CD4-positive, alpha-beta T cell treated with Interleukin-15 for 1 hour (primary cell): ENCODE measurements around the gene SHROOM3.

Experiments used
- DNase-seq: peaks from one replicate; pipeline ENCODE4 v3.0.0-alpha.2; 2020

The SHROOM3 gene

GRCh38 chr4:76498550-76498949, 63.5 kb downstream of the SHROOM3 start:
- DNase-seq: no peak

- DNase-seq: peak; percentile 23
These were observed 64.4 kb downstream of the SHROOM3 start for GRCh38 chr4:76499461-76499860.

- no peak for DNase-seq
These were observed 67.9 kb downstream of the SHROOM3 start for GRCh38 chr4:76502886-76503285.

- no peak for DNase-seq
These were observed 69.8 kb downstream of the SHROOM3 start for GRCh38 chr4:76504613-76505465.

GRCh38 chr4:76511947-76512346, 76.9 kb downstream of the SHROOM3 start:
- no peak for DNase-seq

- DNase-seq: no peak
These were observed 78.5 kb downstream of the SHROOM3 start for GRCh38 chr4:76513482-76513881.

GRCh38 chr4:76514087-76514486, 79.1 kb downstream of the SHROOM3 start:
- no peak for DNase-seq

- DNase-seq: no peak
These were observed 81.2 kb downstream of the SHROOM3 start for GRCh38 chr4:76515975-76516843.

- DNase-seq: no peak
These were observed 83.2 kb downstream of the SHROOM3 start for GRCh38 chr4:76518241-76518640.

- no peak for DNase-seq
These were observed 88.6 kb downstream of the SHROOM3 start for GRCh38 chr4:76523593-76523992.

GRCh38 chr4:76525751-76526150, 90.7 kb downstream of the SHROOM3 start:
- DNase-seq: no peak

- DNase-seq: no peak
These were observed 91.6 kb downstream of the SHROOM3 start for GRCh38 chr4:76526585-76526990.

- DNase-seq: no peak
These were observed 92.6 kb downstream of the SHROOM3 start for GRCh38 chr4:76527666-76528065.

GRCh38 chr4:76531597-76531996, 96.6 kb downstream of the SHROOM3 start:
- DNase-seq: no peak

GRCh38 chr4:76532805-76533204, 97.8 kb downstream of the SHROOM3 start:
- no peak for DNase-seq

- no peak for DNase-seq
These were observed 98.3 kb downstream of the SHROOM3 start for GRCh38 chr4:76533314-76533713.

- DNase-seq: no peak
These were observed 100.8 kb downstream of the SHROOM3 start for GRCh38 chr4:76535603-76536372.

GRCh38 chr4:76536373-76536689, 101.3 kb downstream of the SHROOM3 start:
- no peak for DNase-seq

- no peak for DNase-seq
These were observed 103.3 kb downstream of the SHROOM3 start for GRCh38 chr4:76538296-76538695.

- no peak for DNase-seq
These were observed 105.0 kb downstream of the SHROOM3 start for GRCh38 chr4:76539979-76540378.

GRCh38 chr4:76540486-76540885, 105.5 kb downstream of the SHROOM3 start:
- no peak for DNase-seq

- no peak for DNase-seq
These were observed 108.3 kb downstream of the SHROOM3 start for GRCh38 chr4:76543378-76543777.

- no peak for DNase-seq
These were observed 109.7 kb downstream of the SHROOM3 start for GRCh38 chr4:76544725-76545124.
